GM19035 (cell line): ENCODE data around the gene EXOSC9.

Experiments
- ATAC-seq: cut with Tn5 transposase; IDR thresholded peaks from one replicate; pipeline ENCODE4 v1.9.1; 2021; ENCODE audit not compliant: unreplicated experiment

Gene EXOSC9

DNA sequence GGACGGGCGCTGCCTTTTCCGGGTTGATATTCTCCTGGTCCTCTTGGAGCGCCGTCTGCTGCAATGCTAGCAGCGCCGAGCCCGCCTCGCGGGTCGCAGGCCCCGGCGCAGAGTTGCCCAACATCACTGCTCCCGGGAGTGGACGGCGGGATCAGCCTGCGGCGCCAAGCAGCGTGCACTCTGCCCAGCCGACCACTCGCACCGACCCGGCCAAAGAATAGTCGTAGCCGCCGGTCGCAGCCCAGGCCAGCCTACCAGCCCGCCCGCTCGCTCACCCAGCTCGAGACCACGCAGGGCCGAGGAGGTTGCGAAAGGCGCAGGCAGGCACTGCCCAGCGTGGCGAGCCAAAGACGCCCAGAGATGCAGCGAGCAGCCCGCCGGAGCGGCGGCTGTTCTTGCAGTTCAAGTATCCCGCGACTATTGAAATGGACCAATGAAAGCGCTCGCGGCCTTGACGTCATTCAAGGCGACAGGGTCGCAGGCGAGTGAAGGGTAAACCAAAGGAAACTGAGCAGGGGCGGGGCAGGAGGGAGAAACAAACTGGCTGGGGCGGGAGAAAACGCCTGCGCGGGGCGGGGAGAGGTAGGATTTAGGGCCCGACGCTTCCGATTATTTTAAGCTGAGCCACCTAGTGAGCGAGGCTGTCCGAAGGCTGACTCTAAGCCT is 22.5 kb downstream of the EXOSC9 start, which contains the start of gene CCNA2:
CCNA2 (minus strand) TSS at position 379 of the 666 bp plus-strand sequence; CDS start at position 124, 255 bp downstream.
- peak; percentile 92 for ATAC-seq

DNA sequence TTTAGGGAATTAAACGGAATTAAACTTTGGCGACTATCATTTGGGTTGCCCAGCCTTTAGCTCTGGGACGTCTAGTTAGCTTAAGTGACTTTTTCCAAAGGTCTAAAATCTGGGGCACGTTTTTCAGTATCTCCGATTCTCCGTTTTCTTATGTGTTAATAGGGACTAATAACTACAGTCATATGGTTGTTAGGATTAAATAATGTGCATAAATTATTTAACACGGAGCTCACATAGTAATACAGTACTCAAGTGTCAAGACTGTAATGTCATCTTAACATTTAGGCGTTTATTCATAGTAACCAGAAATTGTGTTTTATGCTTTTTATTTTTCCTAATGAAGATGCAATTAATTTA is 23.0 kb downstream of the EXOSC9 start:
- ATAC-seq, result peak; percentile 0

DNA sequence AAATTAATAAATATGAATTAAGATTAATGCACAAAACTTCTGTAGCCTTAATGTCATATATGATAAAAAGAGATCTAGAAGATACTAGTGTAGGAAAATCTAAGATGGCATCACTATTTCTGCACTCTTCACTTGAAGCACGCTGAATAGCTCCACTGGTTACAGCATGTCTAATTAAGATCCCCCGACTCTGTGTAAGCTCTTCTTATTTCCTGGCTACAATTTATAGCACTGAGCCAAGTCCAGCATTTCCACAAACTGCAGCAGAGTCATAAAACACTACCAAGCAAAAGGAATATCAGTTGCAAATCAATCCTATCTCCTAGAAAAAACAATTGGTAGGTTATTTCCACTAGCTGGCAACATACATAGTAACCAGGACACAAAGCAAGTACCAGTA is 23.8 kb downstream of the EXOSC9 start:
- no peak for ATAC-seq

DNA sequence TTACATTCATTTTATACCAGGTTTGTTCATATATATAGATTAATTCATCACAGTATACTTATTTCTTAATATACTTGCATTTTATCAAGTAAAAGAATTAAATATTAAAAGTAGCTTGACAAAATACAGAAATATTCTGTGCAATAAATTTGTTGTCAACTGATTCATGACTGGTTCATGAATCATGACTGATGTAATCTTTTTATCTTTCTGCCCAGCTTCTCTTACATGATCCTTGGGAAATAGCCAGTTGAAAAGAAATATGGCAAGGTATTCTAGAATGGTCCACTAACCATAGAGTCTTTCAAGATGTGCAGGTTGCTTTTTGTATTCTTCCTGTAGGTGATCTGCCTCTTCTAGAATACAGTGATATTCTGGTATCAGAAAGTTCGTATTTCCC is 26.7 kb downstream of the EXOSC9 start:
- ATAC-seq, result no peak

DNA sequence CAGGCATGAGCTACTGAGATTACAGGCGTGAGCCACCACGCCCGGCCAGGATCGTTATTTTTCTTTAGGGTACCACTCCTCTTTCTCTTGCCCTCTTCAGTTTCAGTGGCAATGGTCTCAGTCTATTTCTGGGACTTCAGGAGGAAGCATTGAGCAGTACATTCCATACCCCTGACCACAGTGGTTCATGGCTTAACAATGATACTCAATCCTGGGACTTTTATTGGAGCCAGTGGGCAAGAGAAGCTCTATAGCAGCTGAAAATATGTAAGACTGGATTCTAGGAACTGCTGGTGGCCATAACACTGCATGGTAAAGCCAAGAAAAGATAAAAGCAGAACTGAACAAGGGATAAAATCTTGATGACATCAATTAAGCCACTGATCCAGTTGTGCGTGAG is 28.4 kb downstream of the EXOSC9 start:
- ATAC-seq, result no peak

DNA sequence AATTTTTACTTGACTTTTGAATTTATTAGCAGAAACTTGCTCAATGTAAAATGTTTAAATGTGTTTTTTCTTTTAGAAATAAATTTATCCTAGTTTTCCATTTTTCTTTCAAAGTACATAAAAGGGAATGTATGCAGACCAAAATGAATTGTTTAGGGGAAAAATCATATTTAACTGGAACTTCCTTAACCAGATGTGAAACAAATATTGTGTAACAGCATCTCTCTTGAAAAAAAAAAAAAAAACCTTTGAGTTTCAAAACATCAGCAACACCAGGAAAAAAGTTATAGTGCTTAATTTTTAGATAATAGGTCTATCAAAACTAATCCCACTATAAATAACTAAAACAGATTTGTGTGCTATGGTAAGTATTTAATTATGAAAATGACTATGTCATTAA is 37.0 kb downstream of the EXOSC9 start:
- no peak for ATAC-seq

DNA sequence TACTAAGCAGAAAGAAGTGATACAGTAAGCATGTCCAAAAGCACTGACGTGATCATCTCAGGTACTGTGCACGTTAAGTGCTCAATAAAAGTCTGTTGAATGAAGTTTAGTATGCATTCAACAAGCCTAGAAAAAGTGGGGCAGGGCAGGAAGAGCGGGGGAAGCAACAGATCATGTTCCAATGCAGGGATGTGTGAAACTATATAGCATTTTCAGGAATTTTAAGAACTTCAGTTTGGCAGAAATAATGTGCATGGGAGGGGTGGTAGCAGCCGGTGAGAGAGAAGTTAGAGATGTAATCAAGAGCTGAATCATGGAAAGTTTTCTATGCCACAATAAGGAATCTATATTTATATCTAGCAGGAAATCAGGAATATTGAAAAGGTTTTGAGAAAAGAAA is 41.7 kb downstream of the EXOSC9 start:
- no peak for ATAC-seq

DNA sequence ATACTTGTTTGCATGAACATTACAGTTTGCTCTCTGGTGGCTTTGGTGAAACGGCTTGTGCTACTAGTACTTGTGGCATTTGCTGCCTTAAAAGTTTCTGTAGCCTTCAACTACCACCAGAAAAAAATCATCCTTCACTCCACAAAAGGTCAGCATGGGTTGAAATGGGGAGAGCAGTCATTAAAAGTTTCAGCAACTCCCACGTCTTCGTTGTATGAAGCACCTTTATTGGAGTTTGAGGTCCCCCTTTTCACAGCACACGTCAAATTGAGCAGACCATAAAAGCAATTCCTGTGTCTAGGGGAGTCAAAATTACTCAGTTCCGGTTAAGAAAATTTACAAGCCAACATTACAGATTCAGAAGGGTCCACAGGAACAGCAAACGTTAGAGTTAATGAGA is 45.5 kb downstream of the EXOSC9 start:
- ATAC-seq, result no peak

DNA sequence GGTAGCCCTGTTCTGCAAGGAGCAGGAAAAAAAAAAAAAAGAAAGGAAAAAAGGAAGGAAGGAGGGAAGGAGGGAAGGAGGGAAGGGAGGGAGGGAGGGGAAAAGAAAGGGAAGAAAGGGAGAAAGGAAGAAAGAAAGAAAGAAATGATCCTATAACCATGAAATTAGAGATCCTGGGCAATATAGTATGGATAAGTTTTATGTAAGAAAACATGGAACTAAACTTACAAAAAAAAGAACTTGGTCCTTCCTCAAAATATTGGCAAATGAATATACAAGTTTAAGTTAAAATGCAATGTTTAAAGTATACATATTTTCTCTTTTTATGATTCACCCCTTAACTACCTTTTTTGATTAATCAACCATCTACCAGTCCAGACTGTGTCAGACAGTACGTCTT is 50.2 kb downstream of the EXOSC9 start:
- ATAC-seq, result no peak

DNA sequence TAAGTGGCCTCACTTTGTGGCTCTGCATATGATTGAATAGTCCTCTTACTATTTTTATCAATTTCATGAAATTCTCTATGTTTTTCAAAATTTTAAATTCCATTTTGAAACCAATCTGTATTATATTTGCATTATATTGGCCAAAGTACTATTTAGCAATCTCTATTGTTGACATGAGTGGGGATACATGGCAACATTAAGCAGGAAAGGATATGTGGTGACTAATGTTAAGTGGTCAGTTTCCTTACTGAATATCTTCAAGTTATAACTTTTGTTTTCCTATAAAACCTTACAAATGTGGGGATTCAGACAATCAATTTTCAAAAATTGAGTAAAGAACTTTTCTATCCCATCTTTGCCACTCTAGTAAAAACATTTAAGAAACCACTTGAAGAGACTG is 59.0 kb downstream of the EXOSC9 start:
- no peak for ATAC-seq

DNA sequence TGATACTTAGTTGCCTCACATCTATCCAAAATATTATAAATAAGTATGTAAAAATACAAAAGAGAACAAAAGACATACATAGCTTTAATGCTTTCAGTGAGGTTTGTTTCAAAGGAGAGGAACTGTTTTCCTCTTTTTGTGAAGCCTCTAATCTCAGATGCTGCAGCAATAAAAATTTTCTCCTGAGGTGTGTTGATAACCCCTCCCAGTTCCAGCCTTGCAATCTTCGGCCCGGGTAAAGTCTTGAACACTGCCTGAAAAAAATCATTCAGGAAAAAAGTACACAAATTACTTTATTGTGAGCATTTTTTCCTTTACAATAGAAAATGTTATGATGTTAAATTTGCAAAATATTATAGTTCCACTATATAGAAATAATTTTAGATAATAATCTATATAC is 60.3 kb downstream of the EXOSC9 start:
- ATAC-seq, result no peak

DNA sequence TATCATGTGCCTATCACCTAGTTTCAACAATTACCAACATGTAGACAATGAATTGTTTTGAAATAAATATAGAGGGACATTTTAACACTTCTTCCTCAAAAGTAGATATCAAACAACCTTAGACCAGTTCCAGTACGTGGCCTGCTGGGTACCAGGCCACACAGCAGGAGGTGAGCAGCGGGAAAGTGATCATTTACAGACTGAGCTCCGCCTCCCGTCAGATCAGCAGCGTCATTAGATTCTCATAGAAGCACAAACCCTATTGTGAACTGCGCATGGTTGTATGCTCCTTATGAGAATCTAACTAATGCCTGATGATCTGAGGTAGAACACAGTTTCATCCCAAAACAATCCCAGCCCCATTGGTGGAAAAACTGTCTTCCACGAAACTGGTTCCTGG is 62.7 kb downstream of the EXOSC9 start:
- ATAC-seq, result no peak
